ENCODE data around the gene AKAP9.

Gene AKAP9

GRCh38 chr7:91957232-91957631, 16.6 kb downstream of the AKAP9 start:
- Histone ChIP-seq H3K27ac (ENCODE audit: low read depth, low read length) (no peak overlapping the region), H3K27me3 (ENCODE audit: low read length) (no peaks in the 10 kb centered on the region), H3F3A (ENCODE audit: insufficient read depth) (peaks cover 9% of the 10 kb centered on the region; the same call in 1 of the 2 replicates), H3K4me2 (ENCODE audit: low read depth, low read length, poor library complexity, severe bottlenecking) (no peak overlapping the region), H3K36me3 (ENCODE audit: low read length) (no peaks in the 10 kb centered on the region), H3K79me2 (ENCODE audit: insufficient read depth, low read length) (peaks cover 6% of the 10 kb centered on the region), H3K9me3 (ENCODE audit: insufficient read depth, low read length) (no peaks in the 10 kb centered on the region), H3K4me3 (ENCODE audit: insufficient read depth, low read length, poor library complexity, severe bottlenecking) (no peak overlapping the region), H3K9ac (ENCODE audit: low read length) (no peak overlapping the region), H2AFZ (ENCODE audit: low read depth, low read length, severe bottlenecking) (no peak overlapping the region), H4K20me1 (ENCODE audit: low read depth, low read length) (peaks cover 14% of the 10 kb centered on the region), H3K9me2 (replicated peaks; ENCODE audit: insufficient read depth, low read length) (no peaks in the 10 kb centered on the region)
- TF ChIP-seq EZH2phosphoT487 (conservative IDR thresholded peaks at IDR 0.05; ENCODE audit: low read length): no peak
- TF ChIP-seq, protein P1, sequence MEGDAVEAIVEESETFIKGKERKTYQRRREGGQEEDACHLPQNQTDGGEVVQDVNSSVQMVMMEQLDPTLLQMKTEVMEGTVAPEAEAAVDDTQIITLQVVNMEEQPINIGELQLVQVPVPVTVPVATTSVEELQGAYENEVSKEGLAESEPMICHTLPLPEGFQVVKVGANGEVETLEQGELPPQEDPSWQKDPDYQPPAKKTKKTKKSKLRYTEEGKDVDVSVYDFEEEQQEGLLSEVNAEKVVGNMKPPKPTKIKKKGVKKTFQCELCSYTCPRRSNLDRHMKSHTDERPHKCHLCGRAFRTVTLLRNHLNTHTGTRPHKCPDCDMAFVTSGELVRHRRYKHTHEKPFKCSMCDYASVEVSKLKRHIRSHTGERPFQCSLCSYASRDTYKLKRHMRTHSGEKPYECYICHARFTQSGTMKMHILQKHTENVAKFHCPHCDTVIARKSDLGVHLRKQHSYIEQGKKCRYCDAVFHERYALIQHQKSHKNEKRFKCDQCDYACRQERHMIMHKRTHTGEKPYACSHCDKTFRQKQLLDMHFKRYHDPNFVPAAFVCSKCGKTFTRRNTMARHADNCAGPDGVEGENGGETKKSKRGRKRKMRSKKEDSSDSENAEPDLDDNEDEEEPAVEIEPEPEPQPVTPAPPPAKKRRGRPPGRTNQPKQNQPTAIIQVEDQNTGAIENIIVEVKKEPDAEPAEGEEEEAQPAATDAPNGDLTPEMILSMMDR (IDR thresholded peaks at IDR 0.05; ENCODE audit: insufficient read depth, low read length, poor library complexity, severe bottlenecking): no peak

- H4K20me1 ChIP-seq (ENCODE audit: low read depth, low read length): peaks cover 19% of the 10 kb centered on the region
- H2AFZ ChIP-seq (ENCODE audit: low read depth, low read length, severe bottlenecking): no peak overlapping the region
- H3K9ac ChIP-seq (ENCODE audit: low read length): no peak overlapping the region
- peaks cover 9% of the 10 kb centered on the region; the same call in 1 of the 2 replicates for H3F3A ChIP-seq (ENCODE audit: insufficient read depth)
- H3K36me3 ChIP-seq (ENCODE audit: low read length): no peaks in the 10 kb centered on the region; the same call in 1 of the 2 replicates
- H3K4me3 ChIP-seq (ENCODE audit: insufficient read depth, low read length, poor library complexity, severe bottlenecking): no peak overlapping the region
- no peak overlapping the region for H3K27ac ChIP-seq (ENCODE audit: low read depth, low read length)
- peaks cover 6% of the 10 kb centered on the region for H3K79me2 ChIP-seq (ENCODE audit: insufficient read depth, low read length)
- H3K4me2 ChIP-seq (ENCODE audit: low read depth, low read length, poor library complexity, severe bottlenecking): no peak overlapping the region
- H3K27me3 ChIP-seq (ENCODE audit: low read length): no peaks in the 10 kb centered on the region
- no peak for TF ChIP-seq EZH2phosphoT487 (conservative IDR thresholded peaks at IDR 0.05; ENCODE audit: low read length)
- TF ChIP-seq, protein P1 (IDR thresholded peaks at IDR 0.05; ENCODE audit: insufficient read depth, low read length, poor library complexity, severe bottlenecking): no peak
- no peaks in the 10 kb centered on the region for H3K9me2 ChIP-seq (replicated peaks; ENCODE audit: insufficient read depth, low read length)
- no peaks in the 10 kb centered on the region for H3K9me3 ChIP-seq (ENCODE audit: insufficient read depth, low read length)
These were observed 17.2 kb downstream of the AKAP9 start for GRCh38 chr7:91957823-91958222.

- no peaks in the 10 kb centered on the region; the same call in 1 of the 2 replicates for H3K36me3 ChIP-seq (ENCODE audit: low read length)
- no peak overlapping the region for H3K9ac ChIP-seq (ENCODE audit: low read length)
- peaks cover 6% of the 10 kb centered on the region; the same call in 1 of the 2 replicates for H3K79me2 ChIP-seq (ENCODE audit: insufficient read depth, low read length)
- no peaks in the 10 kb centered on the region for H3K9me3 ChIP-seq (ENCODE audit: insufficient read depth, low read length)
- H3K27me3 ChIP-seq (ENCODE audit: low read length): no peaks in the 10 kb centered on the region
- no peak overlapping the region for H3K4me3 ChIP-seq (ENCODE audit: insufficient read depth, low read length, poor library complexity, severe bottlenecking)
- H3K9me2 ChIP-seq (replicated peaks; ENCODE audit: insufficient read depth, low read length): no peaks in the 10 kb centered on the region
- H4K20me1 ChIP-seq (ENCODE audit: low read depth, low read length): peaks cover 19% of the 10 kb centered on the region
- peaks cover 9% of the 10 kb centered on the region; the same call in 1 of the 2 replicates for H3F3A ChIP-seq (ENCODE audit: insufficient read depth)
- no peak overlapping the region for H3K4me2 ChIP-seq (ENCODE audit: low read depth, low read length, poor library complexity, severe bottlenecking)
- no peak overlapping the region for H2AFZ ChIP-seq (ENCODE audit: low read depth, low read length, severe bottlenecking)
- TF ChIP-seq, protein P1 (IDR thresholded peaks at IDR 0.05; ENCODE audit: insufficient read depth, low read length, poor library complexity, severe bottlenecking): no peak
- no peak for TF ChIP-seq EZH2phosphoT487 (conservative IDR thresholded peaks at IDR 0.05; ENCODE audit: low read length)
- H3K27ac ChIP-seq (ENCODE audit: low read depth, low read length): no peak overlapping the region
These were observed 18.4 kb downstream of the AKAP9 start for GRCh38 chr7:91959023-91959422.
